ENCODE data around the gene DNAH14.

- TF ChIP-seq TAF1 (IDR thresholded peaks at IDR 0.05; ENCODE audit: low read depth, low read length) = no peak
- no peak for TF ChIP-seq POLR2A (IDR thresholded peaks at IDR 0.05; ENCODE audit: low read depth, low read length)
- no peak for TF ChIP-seq POLR2AphosphoS5 (IDR thresholded peaks at IDR 0.05; ENCODE audit: low read depth, low read length)
Measured at GRCh38 chr1:225228871-225229303, 299.4 kb downstream of the DNAH14 start.
